Endothelial cell (in vitro differentiated cells): ENCODE measurements around the gene TMEM232. TPM values are rescaled to one million over a fixed set of nuclear protein-coding genes. Genes with fewer than 3 reads are reported as not detected.

Experiments used
- DNase-seq: peaks from one replicate; pipeline ENCODE4 v3.0.0; 2021; ENCODE audit warnings: low spot score
- H3K27ac Mint-ChIP-seq: one replicate; pipeline ENCODE4 v1.8.0; 2021; ENCODE audit warnings: mixed read lengths, inconsistent platforms; ENCODE audit not compliant: unreplicated experiment
- H3K27me3 Mint-ChIP-seq: one replicate; pipeline ENCODE4 v1.8.0; 2021; ENCODE audit warnings: mild to moderate bottlenecking, moderate library complexity, mixed read lengths, inconsistent platforms; ENCODE audit not compliant: unreplicated experiment
- H3K36me3 Mint-ChIP-seq: one replicate; pipeline ENCODE4 v1.8.0; 2021; ENCODE audit warnings: mild to moderate bottlenecking, low read depth, mixed read lengths, inconsistent platforms; ENCODE audit not compliant: unreplicated experiment
- H3K4me1 Mint-ChIP-seq: one replicate; pipeline ENCODE4 v1.8.0; 2021; ENCODE audit warnings: mild to moderate bottlenecking, mixed read lengths, inconsistent platforms; ENCODE audit not compliant: unreplicated experiment
- H3K4me3 Mint-ChIP-seq: one replicate; pipeline ENCODE4 v1.8.0; 2021; ENCODE audit warnings: mild to moderate bottlenecking, mixed read lengths, inconsistent platforms; ENCODE audit not compliant: unreplicated experiment
- H3K9me3 Mint-ChIP-seq: one replicate; pipeline ENCODE4 v1.8.0; 2021; ENCODE audit warnings: mixed read lengths, inconsistent platforms; ENCODE audit not compliant: unreplicated experiment
- CTCF ChIP-seq: fragments of 200-600 bp; sonication (generic); IDR thresholded peaks from one replicate; pipeline ENCODE4 v1.5.0; 2021; ENCODE audit warnings: antibody characterized with exemption; ENCODE audit not compliant: unreplicated experiment
- long read RNA-seq: library from polyadenylated mRNA; unstranded; transcript quantifications from one replicate; pipeline ENCODE4 v2.0.0, GENCODE V29; 2020; ENCODE audit not compliant: unreplicated experiment
- total RNA-seq: library from RNA; stranded (reverse); fragmentation: NEBNext Ultra II Directional; extraction: Animal tissue kit (Norgen Biotek cat#: 25700); gene quantifications from one replicate; pipeline ENCODE4 v1.2.1, GENCODE V29; 2021; ENCODE audit not compliant: unreplicated experiment

The TMEM232 gene
- total RNA-seq = 3.1 TPM
- long read RNA-seq = 0 reads

- peak; percentile 73 for DNase-seq
- Mint-ChIP-seq H3K9me3 (no peaks in the 10 kb centered on the region), H3K27ac (peak within 1 kb of the TSS; percentile 67), H3K4me1 (no peaks in the 10 kb centered on the region), H3K36me3 (no peaks in the 10 kb centered on the region), H3K27me3 (no peaks in the 10 kb centered on the region), H3K4me3 (peak within 1 kb of the TSS; percentile 90)
- TF ChIP-seq CTCF = no peak
Observed at GRCh38 chr5:110726249-110727024, at the start of gene TMEM232. Gene TMEM232 (minus strand): TSS chr5:110726671. CDS start chr5:110667352, 59,319 bp downstream.

- H3K27me3 Mint-ChIP-seq = peaks cover 1% of the 10 kb centered on the region
- no peaks in the 10 kb centered on the region for H3K4me1 Mint-ChIP-seq
- H3K9me3 Mint-ChIP-seq = no peaks in the 10 kb centered on the region
- H3K4me3 Mint-ChIP-seq = no peak overlapping the region
- no peak for TF ChIP-seq CTCF
- H3K36me3 Mint-ChIP-seq = no peaks in the 10 kb centered on the region
- no peak for DNase-seq
- H3K27ac Mint-ChIP-seq = no peak overlapping the region
Observed at GRCh38 chr5:110770286-110770685, 43.8 kb upstream of the TMEM232 start.

- Mint-ChIP-seq H3K27me3 (no peaks in the 10 kb centered on the region), H3K9me3 (no peaks in the 10 kb centered on the region), H3K27ac (no peak overlapping the region), H3K36me3 (no peaks in the 10 kb centered on the region), H3K4me1 (no peaks in the 10 kb centered on the region), H3K4me3 (no peak overlapping the region)
- TF ChIP-seq CTCF = no peak
- DNase-seq = no peak
Observed at GRCh38 chr5:110769000-110769681, 42.7 kb upstream of the TMEM232 start.

- Mint-ChIP-seq H3K4me3 (no peak overlapping the region), H3K27me3 (no peaks in the 10 kb centered on the region), H3K27ac (no peak overlapping the region), H3K36me3 (no peaks in the 10 kb centered on the region), H3K4me1 (no peaks in the 10 kb centered on the region), H3K9me3 (no peaks in the 10 kb centered on the region)
- no peak for TF ChIP-seq CTCF
- no peak for DNase-seq
Observed at GRCh38 chr5:110768138-110768860, 41.8 kb upstream of the TMEM232 start.
